HK-2 (cell line): ENCODE data around the gene OLFML1.

Experiments used
- DNase-seq: peaks from one replicate; pipeline ENCODE4 v3.0.0-alpha.2; 2018; ENCODE audit not compliant: unreplicated experiment

The OLFML1 gene

GRCh38 chr11:7559398-7560283 lies 74.3 kb downstream of the OLFML1 start:
- DNase-seq = no peak
